Endothelial cell of umbilical vein (primary cell): ENCODE data around the gene SOX13. TPM values are rescaled to one million over a fixed set of nuclear protein-coding genes. Genes with fewer than 3 reads are reported as not detected.

ENCODE experiments used
- BruUV-seq: library from RNA; stranded (reverse); fragments of 400-500 nt; replicated peaks from 2 replicates; lab custom pipeline; 2021; lab: Mats Ljungman, UMichigan
- CTCF ChIA-PET: fragments of 300-600, 350-600 bp; sonication (Branson Sonifier 250); formaldehyde crosslinking; loops from one replicate; lab custom pipeline; 2021; ENCODE audit warnings: antibody characterized with exemption, inconsistent platforms; lab: Charles Lee
- POLR2A ChIA-PET: fragments of 300-600, 350-600 bp; sonication (Branson Sonifier 250); formaldehyde crosslinking; loops from one replicate; lab custom pipeline; 2021; ENCODE audit warnings: antibody characterized with exemption, inconsistent platforms; lab: Charles Lee
- DNase-seq: peaks from one replicate; pipeline ENCODE4 v3.0.0-alpha.2; 2011; ENCODE audit warnings: low read depth, low spot score
- FAIRE-seq: peaks from 2 replicates; lab custom pipeline; 2011; peaks lifted over from hg19 to GRCh38; lab: Jason Lieb, UNC
- H2AFZ ChIP-seq: 2 replicates; pipeline ENCODE4 v1.6.0; 2012; ENCODE audit warnings: low read depth, low read length, control low read depth, inconsistent platforms
- H3K27ac ChIP-seq: 2 replicates; pipeline ENCODE4 v1.5.1; 2011; ENCODE audit warnings: low read depth, mild to moderate bottlenecking, control low read depth, low read length, moderate library complexity; ENCODE audit not compliant: insufficient read depth
- H3K27me3 ChIP-seq, 2 experiments: 2 replicates each; pipeline versions ENCODE4 v1.6.0 to v1.6.1; 2011; ENCODE audit warnings: low read length in 2 of 2, mixed read lengths in 1 of 2; ENCODE audit not compliant: control insufficient read depth in 2 of 2, insufficient read depth in 2 of 2
- H3K36me3 ChIP-seq, 2 experiments: 2 replicates in 1 of 2; 3 replicates in 1 of 2; pipeline ENCODE4 v1.5.1; 2011; ENCODE audit warnings: low read length in 2 of 2, mild to moderate bottlenecking in 1 of 2, moderate library complexity in 1 of 2; ENCODE audit not compliant: control insufficient read depth in 2 of 2, insufficient read depth in 2 of 2; ENCODE audit errors: extremely low read depth in 1 of 2
- H3K4me1 ChIP-seq: 3 replicates; pipeline ENCODE4 v1.5.1; 2011; ENCODE audit warnings: mild to moderate bottlenecking, low read length; ENCODE audit not compliant: control insufficient read depth, insufficient read depth; ENCODE audit errors: extremely low read depth
- H3K4me2 ChIP-seq: 2 replicates; pipeline ENCODE4 v1.6.1; 2011; ENCODE audit warnings: low read length, control low read depth, mixed read lengths; ENCODE audit not compliant: insufficient read depth
- H3K4me3 ChIP-seq, 3 experiments: fragments of 200-600 bp in 1 of 3; sonication (generic), shearing (Covaris generic) in 1 of 3; replicated peaks in 1 of 3; 2 replicates each; pipeline ENCODE4 v1.5.1; 2011 to 2016; ENCODE audit warnings: control low read depth in 3 of 3, low read length in 3 of 3, mild to moderate bottlenecking in 2 of 3, inconsistent platforms in 1 of 3, low read depth in 1 of 3, moderate library complexity in 1 of 3; ENCODE audit not compliant: insufficient read depth in 1 of 3
- H3K79me2 ChIP-seq: 2 replicates; pipeline ENCODE4 v1.6.0; 2012; ENCODE audit warnings: low read length, inconsistent platforms; ENCODE audit not compliant: control insufficient read depth, insufficient read depth
- H3K9ac ChIP-seq: replicated peaks from 2 replicates; pipeline ENCODE3; 2011; ENCODE audit warnings: low read length, control low read depth; ENCODE audit not compliant: insufficient read depth; ENCODE audit errors: extremely low read depth
- H3K9me1 ChIP-seq: replicated peaks from 3 replicates; pipeline ENCODE4 v1.6.0; 2011; ENCODE audit warnings: mild to moderate bottlenecking, low read length; ENCODE audit not compliant: control insufficient read depth, insufficient read depth; ENCODE audit errors: extremely low read depth
- H3K9me3 ChIP-seq: replicated peaks from 2 replicates; pipeline ENCODE4 v1.5.1; 2012; ENCODE audit warnings: low read length, inconsistent platforms; ENCODE audit not compliant: control insufficient read depth, insufficient read depth
- H4K20me1 ChIP-seq: replicated peaks from 2 replicates; pipeline ENCODE3; 2011; ENCODE audit warnings: mild to moderate bottlenecking, low read length; ENCODE audit not compliant: control insufficient read depth, insufficient read depth; ENCODE audit errors: extremely low read depth
- CTCF ChIP-seq, 2 donors: IDR thresholded peaks; 1 replicate in 1 of 2; 2 replicates in 1 of 2; pipeline ENCODE4 v1.5.1; 2011; ENCODE audit warnings: low read length in 2 of 2, mild to moderate bottlenecking in 2 of 2, moderate library complexity in 2 of 2, control low read depth in 1 of 2, inconsistent platforms in 1 of 2, low read depth in 1 of 2; ENCODE audit not compliant: insufficient read depth in 1 of 2; ENCODE audit errors: extremely low read depth in 1 of 2
- EZH2 ChIP-seq: IDR thresholded peaks from 2 replicates; pipeline ENCODE4 v1.6.1; 2012; ENCODE audit warnings: borderline replicate concordance, low read depth, mild to moderate bottlenecking, moderate library complexity, low read length, inconsistent platforms; ENCODE audit not compliant: severe bottlenecking
- FOS ChIP-seq: IDR thresholded peaks from 2 replicates; pipeline ENCODE4 v1.6.1; 2011; ENCODE audit warnings: mild to moderate bottlenecking, low read length, moderate library complexity, borderline replicate concordance; ENCODE audit not compliant: insufficient read depth
- GATA2 ChIP-seq: IDR thresholded peaks from 2 replicates; pipeline ENCODE4 v1.7.0; 2011; ENCODE audit warnings: low read depth, mild to moderate bottlenecking, moderate library complexity, mixed read lengths, low read length; ENCODE audit not compliant: insufficient read length, insufficient read depth
- JUN ChIP-seq: IDR thresholded peaks from 2 replicates; pipeline ENCODE4 v1.6.1; 2011; ENCODE audit warnings: borderline replicate concordance, low read depth; ENCODE audit not compliant: insufficient read length, insufficient read depth
- MAX ChIP-seq: IDR thresholded peaks from 2 replicates; pipeline ENCODE4 v1.6.1; 2011; ENCODE audit not compliant: insufficient read depth, insufficient read length
- MYC ChIP-seq: IDR thresholded peaks from one replicate; pipeline ENCODE4 v1.6.1; 2011; ENCODE audit warnings: mild to moderate bottlenecking, low read depth, low read length
- POLR2A ChIP-seq: IDR thresholded peaks from 2 replicates; pipeline ENCODE4 v1.6.1; 2012; ENCODE audit warnings: low read depth, mild to moderate bottlenecking, control low read depth, low read length
- POLR2AphosphoS5 ChIP-seq: IDR thresholded peaks from 2 replicates; pipeline ENCODE4 v1.6.1; 2012; ENCODE audit warnings: low read depth, mild to moderate bottlenecking, control low read depth, low read length, moderate library complexity; ENCODE audit not compliant: insufficient read depth
- dilution Hi-C: fragments of 300-500 bp; cut with MboI; formaldehyde crosslinking; loops from one replicate; pipeline ENCODE4 v1.15.0; 2019; ENCODE audit warnings: low sequenced_read_pairs; ENCODE audit not compliant: extremely low pct_ligation_motif_present
- intact Hi-C: fragments of 100-400 bp; cut with micrococcal nuclease; formaldehyde crosslinking; loops from one replicate; pipeline ENCODE4 v1.10.0; 2022
- polyA plus RNA-seq, 4 experiments: library from polyadenylated mRNA; depleted of rRNA in 3 of 4; stranded (reverse) in 3 of 4; unstranded in 1 of 4; fragments of >200 nt; gene quantifications; 2 replicates each; pipeline versions ENCODE4 v1.2.1 to v1.2.3, GENCODE V29; 2011 to 2012; ENCODE audit warnings: missing spikeins in 1 of 4
- total RNA-seq: library from RNA; stranded (reverse); gene quantifications from 2 replicates; pipeline ENCODE4 v1.2.3, GENCODE V29; 2021

The SOX13 gene
- total and polyA plus RNA-seq, 2 donors (not counting 3 experiments of a cell fraction or from before 2014, with no cell fraction given), result 40.8 to 57.7 TPM

GRCh38 chr1:204036882-204037655 is 35.8 kb upstream of the SOX13 start:
- POLR2A ChIA-PET, result no interaction called here
- Histone ChIP-seq H3K4me1 (no peaks in the 10 kb centered on the region), H3K9ac (no peak overlapping the region), H3K27ac (no peak overlapping the region), H3K9me3 (no peaks in the 10 kb centered on the region), H3K36me3 (no peaks in the 10 kb centered on the region), H3K27me3 (no peaks in the 10 kb centered on the region), H3K4me2 (no peak overlapping the region), H3K4me3 (no peak overlapping the region), H4K20me1 (no peaks in the 10 kb centered on the region), H3K79me2 (no peaks in the 10 kb centered on the region), H2AFZ (no peak overlapping the region), H3K9me1 (no peaks in the 10 kb centered on the region)
- no peak for FAIRE-seq
- intact Hi-C loops, result no loop called here
- dilution Hi-C loops, result no loop called here
- CTCF ChIA-PET, result no interaction called here
- no TSS peak for BruUV-seq
- no peak for TF ChIP-seq EZH2
- TF ChIP-seq POLR2AphosphoS5, result no peak
- no peak for TF ChIP-seq CTCF (IDR thresholded peaks at IDR 0.05; ENCODE audit: extremely low read depth in 1 of 2, insufficient read depth in 1 of 2, low read depth in 1 of 2, low read length in 2 of 2)
- no peak for TF ChIP-seq JUN
- no peak for TF ChIP-seq FOS
- no peak for TF ChIP-seq MYC
- no peak for TF ChIP-seq POLR2A
- no peak for TF ChIP-seq MAX
- TF ChIP-seq GATA2, result no peak
- DNase-seq, result no peak
